ENCODE measurements around the gene PDZD2.

The PDZD2 gene

GRCh38 chr5:32095261-32095671, 456.3 kb downstream of the PDZD2 start:
- TF ChIP-seq CTCF (IDR thresholded peaks at IDR 0.05; ENCODE audit: extremely low read depth, missing control alignments) = no peak
- DNase-seq (ENCODE audit: low spot score) = no peak

GRCh38 chr5:32096891-32097595, 458.1 kb downstream of the PDZD2 start:
- no peak for TF ChIP-seq CTCF (IDR thresholded peaks at IDR 0.05; ENCODE audit: extremely low read depth, missing control alignments)
- no peak for DNase-seq (ENCODE audit: low spot score)

GRCh38 chr5:32098291-32098690, 459.4 kb downstream of the PDZD2 start:
- no peak for DNase-seq (ENCODE audit: low spot score)
- TF ChIP-seq CTCF (IDR thresholded peaks at IDR 0.05; ENCODE audit: extremely low read depth, missing control alignments) = no peak

GRCh38 chr5:32098890-32099310, 460.0 kb downstream of the PDZD2 start:
- no peak for DNase-seq (ENCODE audit: low spot score)
- no peak for TF ChIP-seq CTCF (IDR thresholded peaks at IDR 0.05; ENCODE audit: extremely low read depth, missing control alignments)

- no peak for DNase-seq (ENCODE audit: low spot score)
- no peak for TF ChIP-seq CTCF (IDR thresholded peaks at IDR 0.05; ENCODE audit: extremely low read depth, missing control alignments)
Observed at GRCh38 chr5:32099486-32100035, 460.6 kb downstream of the PDZD2 start.

GRCh38 chr5:32100230-32100629, 461.3 kb downstream of the PDZD2 start:
- no peak for DNase-seq (ENCODE audit: low spot score)
- TF ChIP-seq CTCF (IDR thresholded peaks at IDR 0.05; ENCODE audit: extremely low read depth, missing control alignments) = no peak

- no peak for TF ChIP-seq CTCF (IDR thresholded peaks at IDR 0.05; ENCODE audit: extremely low read depth, missing control alignments)
- DNase-seq (ENCODE audit: low spot score) = no peak
Observed at GRCh38 chr5:32100691-32101302, 461.9 kb downstream of the PDZD2 start.
